H1 (cell line): ENCODE data around the gene ILK. TPM values are rescaled to one million over a fixed set of nuclear protein-coding genes. Genes with fewer than 3 reads are reported as not detected.

Source experiments
- CTCF ChIA-PET: fragments of 300-600 bp; sonication (Branson Sonifier 250); formaldehyde crosslinking; loops from one replicate; lab custom pipeline; 2021; ENCODE audit not compliant: partially characterized antibody; lab: Charles Lee
- POLR2A ChIA-PET: fragments of 300-600 bp; sonication (Branson Sonifier 250); formaldehyde crosslinking; loops from one replicate; lab custom pipeline; 2021; ENCODE audit warnings: inconsistent platforms; ENCODE audit not compliant: partially characterized antibody; lab: Charles Lee
- DNase-seq, 2 experiments: peaks; one replicate each; pipeline versions ENCODE4 v3.0.0 to v3.0.0-alpha.2; 2010 to 2022; ENCODE audit warnings: low spot score in 2 of 2, low read depth in 1 of 2, mixed read lengths in 1 of 2
- FAIRE-seq: peaks from 2 replicates; lab custom pipeline; 2011; peaks lifted over from hg19 to GRCh38; lab: Jason Lieb, UNC
- H2AFZ ChIP-seq: 2 replicates; pipeline ENCODE4 v1.8.1; 2012; ENCODE audit warnings: low read length, inconsistent platforms
- H2AK5ac ChIP-seq: 2 replicates; pipeline ENCODE4 v1.6.1; 2013; ENCODE audit warnings: low read depth, low read length
- H2BK120ac ChIP-seq: replicated peaks from 2 replicates; pipeline ENCODE3; 2013; ENCODE audit warnings: low read depth, low read length, inconsistent platforms
- H2BK12ac ChIP-seq: 2 replicates; pipeline ENCODE4 v1.6.1; 2013; ENCODE audit warnings: low read depth, low read length
- H2BK15ac ChIP-seq: 2 replicates; pipeline ENCODE4 v1.6.1; 2013; ENCODE audit warnings: low read length
- H2BK20ac ChIP-seq: 2 replicates; pipeline ENCODE4 v1.6.1; 2013; ENCODE audit warnings: low read length
- H2BK5ac ChIP-seq: 2 replicates; pipeline ENCODE4 v1.6.1; 2013; ENCODE audit warnings: low read depth, low read length
- H3K14ac ChIP-seq: 2 replicates; pipeline ENCODE4 v1.6.1; 2013; ENCODE audit warnings: inconsistent platforms; ENCODE audit not compliant: insufficient read length
- H3K18ac ChIP-seq: 2 replicates; pipeline ENCODE4 v1.6.1; 2013; ENCODE audit warnings: low read length; ENCODE audit errors: extremely low read depth
- H3K23ac ChIP-seq: 2 replicates; pipeline ENCODE4 v1.6.1; 2013; ENCODE audit warnings: inconsistent platforms; ENCODE audit not compliant: insufficient read length
- H3K23me2 ChIP-seq: 2 replicates; pipeline ENCODE4 v1.6.1; 2013; ENCODE audit warnings: low read depth, low read length
- H3K27ac ChIP-seq: 2 replicates; pipeline ENCODE4 v1.6.1; 2011; ENCODE audit warnings: low read depth, low read length, inconsistent platforms
- H3K27me3 ChIP-seq, 4 experiments: replicated peaks in 1 of 4; 1 replicate in 1 of 4; 2 replicates in 3 of 4; pipeline versions ENCODE4 v1.6.1 to v1.8.1; 2011 to 2013; ENCODE audit warnings: low read length in 3 of 4, mild to moderate bottlenecking in 3 of 4, inconsistent platforms in 2 of 4, mixed read lengths in 2 of 4, moderate library complexity in 1 of 4; ENCODE audit not compliant: control insufficient read depth in 3 of 4, insufficient read depth in 3 of 4; ENCODE audit errors: extremely low read depth in 1 of 4
- H3K36me3 ChIP-seq, 4 experiments: 2 replicates each; pipeline versions ENCODE4 v1.6.1 to v1.8.1; 2011 to 2013; ENCODE audit warnings: mild to moderate bottlenecking in 4 of 4, low read length in 3 of 4, moderate library complexity in 2 of 4, control low read depth in 1 of 4, inconsistent platforms in 1 of 4; ENCODE audit not compliant: insufficient read depth in 4 of 4, control insufficient read depth in 2 of 4
- H3K4ac ChIP-seq: replicated peaks from 2 replicates; pipeline ENCODE3; 2013; ENCODE audit warnings: low read length, low read depth, mixed read lengths, inconsistent platforms; ENCODE audit not compliant: insufficient read length
- H3K4me1 ChIP-seq, 4 experiments: replicated peaks in 1 of 4; 1 replicate in 1 of 4; 2 replicates in 3 of 4; pipeline versions ENCODE4 v1.6.1 to v1.8.1; 2011 to 2013; ENCODE audit warnings: low read length in 3 of 4, inconsistent platforms in 2 of 4, mixed read lengths in 1 of 4; ENCODE audit not compliant: insufficient read depth in 4 of 4, control insufficient read depth in 3 of 4
- H3K4me2 ChIP-seq, 2 experiments: 2 replicates each; pipeline versions ENCODE4 v1.6.1 to v1.8.1; 2011 to 2013; ENCODE audit warnings: low read depth in 2 of 2, low read length in 2 of 2, control low read depth in 1 of 2, inconsistent platforms in 1 of 2, mild to moderate bottlenecking in 1 of 2; ENCODE audit not compliant: insufficient read depth in 1 of 2
- H3K4me3 ChIP-seq, 4 experiments: fragments of 200-600, 300-600 bp in 1 of 4; sonication (generic), shearing (Covaris generic), sonication (Bioruptor Twin) in 1 of 4; 2 replicates each; pipeline versions ENCODE4 v1.5.1 to v1.8.1; 2011 to 2016; ENCODE audit warnings: low read length in 4 of 4, low read depth in 3 of 4, control low read depth in 2 of 4, inconsistent platforms in 2 of 4, mild to moderate bottlenecking in 2 of 4, mixed read lengths in 1 of 4, moderate library complexity in 1 of 4; ENCODE audit not compliant: insufficient read depth in 2 of 4; ENCODE audit errors: extremely low read depth in 1 of 4
- H3K56ac ChIP-seq: replicated peaks from 2 replicates; pipeline ENCODE3; 2013; ENCODE audit warnings: low read depth, mild to moderate bottlenecking, mixed read lengths, low read length, inconsistent platforms; ENCODE audit not compliant: insufficient read length
- H3K79me1 ChIP-seq: 2 replicates; pipeline ENCODE4 v1.6.1; 2013; ENCODE audit warnings: low read depth, low read length, control low read depth
- H3K79me2 ChIP-seq, 2 experiments: 2 replicates each; pipeline versions ENCODE4 v1.6.1 to v1.8.1; 2012 to 2013; ENCODE audit warnings: low read length in 2 of 2, mild to moderate bottlenecking in 2 of 2, inconsistent platforms in 1 of 2; ENCODE audit not compliant: insufficient read depth in 2 of 2, control insufficient read depth in 1 of 2
- H3K9ac ChIP-seq, 4 experiments: replicated peaks in 1 of 4; 1 replicate in 1 of 4; 2 replicates in 3 of 4; pipeline versions ENCODE4 v1.6.1 to v1.8.1; 2011 to 2013; ENCODE audit warnings: low read depth in 3 of 4, low read length in 3 of 4, control low read depth in 2 of 4, mild to moderate bottlenecking in 2 of 4, moderate library complexity in 2 of 4, inconsistent platforms in 1 of 4; ENCODE audit errors: extremely low read depth in 1 of 4
- H3K9me3 ChIP-seq, 2 experiments: 2 replicates each; pipeline versions ENCODE4 v1.6.1 to v1.8.1; 2012 to 2013; ENCODE audit warnings: mild to moderate bottlenecking in 2 of 2, moderate library complexity in 2 of 2, control low read depth in 1 of 2, inconsistent platforms in 1 of 2, low read depth in 1 of 2, low read length in 1 of 2, mixed read lengths in 1 of 2; ENCODE audit not compliant: insufficient read depth in 2 of 2
- H4K20me1 ChIP-seq, 2 experiments: replicated peaks in 1 of 2; 2 replicates each; pipeline versions ENCODE3 to v1.8.1; 2011 to 2013; ENCODE audit warnings: inconsistent platforms in 2 of 2, low read length in 2 of 2, mild to moderate bottlenecking in 1 of 2; ENCODE audit not compliant: insufficient read depth in 2 of 2, control insufficient read depth in 1 of 2
- H4K5ac ChIP-seq: 2 replicates; pipeline ENCODE4 v1.6.1; 2013; ENCODE audit warnings: low read length, low read depth, mixed read lengths, inconsistent platforms; ENCODE audit not compliant: insufficient read length
- H4K8ac ChIP-seq: 2 replicates; pipeline ENCODE4 v1.8.0; 2013; ENCODE audit warnings: mild to moderate bottlenecking, moderate library complexity, low read length, inconsistent platforms; ENCODE audit not compliant: insufficient read depth; ENCODE audit errors: extremely low read depth
- H4K91ac ChIP-seq: replicated peaks from 2 replicates; pipeline ENCODE3; 2013; ENCODE audit warnings: low read length, mixed read lengths, inconsistent platforms; ENCODE audit not compliant: insufficient read length
- EP300 ChIP-seq, 2 experiments: IDR thresholded peaks; 1 replicate in 1 of 2; 2 replicates in 1 of 2; pipeline ENCODE4 v1.6.1; 2011 to 2012; ENCODE audit warnings: low read depth in 2 of 2, low read length in 2 of 2, mild to moderate bottlenecking in 2 of 2, borderline replicate concordance in 1 of 2, inconsistent platforms in 1 of 2, moderate library complexity in 1 of 2
- JUN ChIP-seq: IDR thresholded peaks from 2 replicates; pipeline ENCODE4 v1.6.1; 2011; ENCODE audit warnings: low read depth, mild to moderate bottlenecking, improper control_type of control experiment, low read length
- RAD21 ChIP-seq, 2 experiments: IDR thresholded peaks in 1 of 2; conservative IDR thresholded peaks in 1 of 2; 2 replicates each; pipeline ENCODE4 v1.6.1; 2011; ENCODE audit warnings: low read depth in 2 of 2, low read length in 2 of 2, improper control_type of control experiment in 1 of 2, inconsistent platforms in 1 of 2, mild to moderate bottlenecking in 1 of 2, moderate library complexity in 1 of 2
- SUZ12 ChIP-seq: fragments of 200-600 bp; sonication (generic); IDR thresholded peaks from 2 replicates; pipeline ENCODE4 v1.6.1; 2012; ENCODE audit warnings: mild to moderate bottlenecking, inconsistent platforms, low read length, moderate library complexity, mixed read lengths
- TAF1 ChIP-seq: IDR thresholded peaks from 2 replicates; pipeline ENCODE4 v1.6.1; 2011; ENCODE audit warnings: mild to moderate bottlenecking, low read depth, low read length
- TAF7 ChIP-seq: optimal IDR thresholded peaks from 2 replicates; pipeline ENCODE3; 2011; ENCODE audit warnings: low read depth, mild to moderate bottlenecking, inconsistent platforms, low read length, moderate library complexity, borderline replicate concordance
- TEAD4 ChIP-seq: IDR thresholded peaks from 2 replicates; pipeline ENCODE4 v1.6.1; 2012; ENCODE audit warnings: low read depth, low read length, inconsistent platforms, mixed read lengths
- YY1 ChIP-seq: IDR thresholded peaks from 2 replicates; pipeline ENCODE4 v1.6.1; 2011; ENCODE audit warnings: low read depth, mild to moderate bottlenecking, low read length
- WGBS, 2 experiments: shearing (Covaris generic) in 1 of 2; methylation state at CpG; one replicate each; pipeline versions ENCODE4 v1.1.6 to v1.1.7; 2013 to 2015; ENCODE audit warnings: low lambda C conversion rate in 2 of 2, mixed read lengths in 2 of 2, inconsistent platforms in 1 of 2, low coverage in 1 of 2, missing lambda C conversion rate in 1 of 2; ENCODE audit not compliant: insufficient replicate concordance in 2 of 2, insufficient coverage in 1 of 2, insufficient read length in 1 of 2; ENCODE audit errors: extremely low coverage in 1 of 2, missing lambda C conversion rate in 1 of 2; 5-methylcytosine and 5-hydroxymethylcytosine counted together
- polyA plus RNA-seq, 7 experiments: library from polyadenylated mRNA; depleted of rRNA in 3 of 7; stranded (reverse) in 5 of 7; unstranded in 2 of 7; fragments of >200 nt in 5 of 7; fragments of 200-250 nt in 2 of 7; gene quantifications; 1 replicate in 5 of 7; 2 replicates in 1 of 7; 4 replicates in 1 of 7; pipeline versions ENCODE4 v1.2.1 to v1.2.3, GENCODE V29; 2011 to 2013; ENCODE audit warnings: missing spikeins in 2 of 7, mixed read lengths in 2 of 7
- total RNA-seq: library from RNA; stranded (reverse); fragmentation: NEBNext Ultra II Directional; extraction: Animal tissue kit (Norgen Biotek cat#: 25700); gene quantifications from 2 replicates; pipeline ENCODE4 v1.2.1, GENCODE V29; 2021
- TF ChIP-seq, protein P1 (sequence below): IDR thresholded peaks from 2 replicates; pipeline ENCODE4 v1.6.1; 2011; ENCODE audit warnings: low read length, improper control_type of control experiment

ILK gene
- total and polyA plus RNA-seq, 2 of the 8 experiments (the other 6 are each of a cell fraction or from before 2014, with no cell fraction given): 91.4 to 132 TPM

DNA sequence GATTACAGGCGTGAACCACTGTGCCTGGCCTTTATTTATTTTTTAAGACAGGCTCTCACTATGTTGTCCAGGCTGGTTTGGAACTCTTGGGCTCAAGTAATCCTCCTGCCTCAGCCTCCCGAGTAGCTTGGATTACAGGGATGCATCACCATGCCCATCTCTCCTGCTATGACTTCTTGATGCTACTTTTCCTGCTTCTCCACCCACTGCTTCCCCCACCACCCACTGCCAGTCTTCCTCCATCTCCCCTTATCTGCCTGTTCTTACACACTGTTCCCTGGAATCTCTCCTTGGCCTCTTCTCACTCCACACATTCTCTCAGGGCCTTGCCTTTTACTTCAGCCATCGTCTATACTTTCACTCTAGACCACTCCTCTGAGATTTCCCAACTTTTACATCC, 32.9 kb downstream of the ILK start:
- H3K4me3 ChIP-seq: no peak overlapping the region
- H2AK5ac ChIP-seq: no peak overlapping the region
- peaks cover 0 to 10% (median 6%) of the 10 kb centered on the region in 4 experiments; a peak in 6 of 7 replicates for H3K27me3 ChIP-seq
- H3K4ac ChIP-seq: no peak overlapping the region
- WGBS, 2 experiments: 92% methylated on average over 3 of the region's 3 CpGs; no CpG with 5 or more reads in 1 of the 2 experiments
- no peak overlapping the region for H4K8ac ChIP-seq
- H4K5ac ChIP-seq: no peak overlapping the region
- H3K9me3 ChIP-seq: no peaks in the 10 kb centered on the region
- H3K14ac ChIP-seq: no peak overlapping the region
- H3K23me2 ChIP-seq: no peaks in the 10 kb centered on the region
- no peak overlapping the region for H3K4me2 ChIP-seq
- no peak overlapping the region for H2BK20ac ChIP-seq
- H4K20me1 ChIP-seq: peaks cover 1 to 4% of the 10 kb centered on the region in 2 experiments
- no peaks in the 10 kb centered on the region for H3K79me1 ChIP-seq
- ChIA-PET CTCF (interaction anchor here (1.4 kb wide), 1 partner anchor 67 kb away, joined by 3 read pairs; no protein-coding TSS in a partner anchor), POLR2A (interaction anchor here (1.3 kb wide), 1 partner anchor 29 kb away, joined by 5 read pairs; no protein-coding TSS in a partner anchor)
- H3K4me1 ChIP-seq: no peaks in the 10 kb centered on the region
- H3K36me3 ChIP-seq: no peaks in the 10 kb centered on the region; a peak in 1 of 8 replicates
- H2BK5ac ChIP-seq: no peak overlapping the region
- H3K9ac ChIP-seq: no peak overlapping the region
- no peak overlapping the region for H4K91ac ChIP-seq
- H3K23ac ChIP-seq: no peak overlapping the region
- H2BK120ac ChIP-seq: no peak overlapping the region
- H3K79me2 ChIP-seq: no peaks in the 10 kb centered on the region
- no peak overlapping the region for H2AFZ ChIP-seq
- H3K18ac ChIP-seq: no peak overlapping the region
- H2BK12ac ChIP-seq: no peak overlapping the region
- FAIRE-seq (no peak), DNase-seq (no peak)
- no peak overlapping the region for H3K27ac ChIP-seq
- no peak overlapping the region for H3K56ac ChIP-seq
- no peak overlapping the region for H2BK15ac ChIP-seq
- TF ChIP-seq, protein P1, sequence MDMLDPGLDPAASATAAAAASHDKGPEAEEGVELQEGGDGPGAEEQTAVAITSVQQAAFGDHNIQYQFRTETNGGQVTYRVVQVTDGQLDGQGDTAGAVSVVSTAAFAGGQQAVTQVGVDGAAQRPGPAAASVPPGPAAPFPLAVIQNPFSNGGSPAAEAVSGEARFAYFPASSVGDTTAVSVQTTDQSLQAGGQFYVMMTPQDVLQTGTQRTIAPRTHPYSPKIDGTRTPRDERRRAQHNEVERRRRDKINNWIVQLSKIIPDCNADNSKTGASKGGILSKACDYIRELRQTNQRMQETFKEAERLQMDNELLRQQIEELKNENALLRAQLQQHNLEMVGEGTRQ: no peak
- TF ChIP-seq YY1: no peak
- TF ChIP-seq TAF7: no peak
- no peak for TF ChIP-seq TEAD4
- no peak for TF ChIP-seq RAD21 (IDR thresholded peaks at IDR 0.05 in 1 of 2, conservative IDR thresholded peaks at IDR 0.05 in 1 of 2; ENCODE audit: low read depth in 2 of 2, low read length in 2 of 2)
- TF ChIP-seq JUN: no peak
- TF ChIP-seq TAF1: no peak
- no peak for TF ChIP-seq SUZ12
- no peak for TF ChIP-seq EP300 (IDR thresholded peaks at IDR 0.05; ENCODE audit: borderline replicate concordance in 1 of 2, low read depth in 2 of 2, low read length in 2 of 2)
